HG03432 (cell line): ENCODE data around the gene EPB41L5.
"Not testable (repeated sequence)": the region's sequence is repeated elsewhere in the genome, so short reads cannot be mapped to it uniquely, and the experiment has no call there.

Experiments used
- ATAC-seq: cut with Tn5 transposase; IDR thresholded peaks from one replicate; pipeline ENCODE4 v1.9.1; 2021; ENCODE audit warnings: mild to moderate bottlenecking, moderate library complexity; ENCODE audit not compliant: unreplicated experiment

Gene EPB41L5

DNA sequence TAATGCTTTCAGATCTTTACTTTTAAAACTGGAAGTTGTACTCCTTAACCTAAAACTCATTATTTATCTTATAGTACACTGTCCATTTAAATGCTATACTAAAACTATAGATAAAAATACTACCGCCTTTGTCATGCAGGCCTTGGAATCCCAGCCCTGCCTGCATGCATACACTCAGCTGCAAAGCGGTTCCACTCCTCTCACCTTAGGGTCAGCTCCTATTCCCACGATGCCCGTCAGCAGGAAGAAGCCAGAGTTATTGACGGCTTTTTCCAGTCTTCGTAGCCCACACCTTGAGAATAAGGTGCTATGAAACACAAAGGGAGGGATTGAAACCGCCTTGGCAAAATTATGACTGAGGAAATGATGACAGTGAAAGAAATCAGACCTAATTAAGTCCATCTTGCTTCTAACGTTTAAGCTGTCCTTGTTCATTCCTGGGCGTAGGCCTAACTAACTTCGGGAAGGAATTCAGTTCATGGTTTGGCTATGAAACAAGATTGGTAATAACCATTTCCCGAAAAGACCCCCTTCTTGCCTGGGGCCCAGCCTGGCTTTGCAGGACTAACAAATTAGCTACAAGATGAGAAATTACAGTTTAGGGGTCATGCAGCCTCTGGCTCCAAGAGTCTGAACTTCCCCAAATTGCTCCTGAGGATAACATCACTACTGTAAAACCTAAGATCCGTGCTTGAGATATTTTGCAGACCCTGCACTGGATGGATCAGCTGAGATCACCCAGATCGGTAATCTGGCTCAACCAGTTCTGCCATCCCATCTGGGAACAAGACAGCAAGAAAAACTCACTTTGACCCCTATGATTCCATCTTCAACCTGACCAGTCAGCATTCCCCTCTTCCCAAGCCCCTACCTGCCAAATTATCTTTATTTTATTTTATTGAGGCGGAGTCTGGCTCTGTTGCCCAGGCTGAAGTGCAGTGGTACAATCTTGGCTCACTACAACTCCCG is 17.1 kb downstream of the EPB41L5 start:
- no peak for ATAC-seq

DNA sequence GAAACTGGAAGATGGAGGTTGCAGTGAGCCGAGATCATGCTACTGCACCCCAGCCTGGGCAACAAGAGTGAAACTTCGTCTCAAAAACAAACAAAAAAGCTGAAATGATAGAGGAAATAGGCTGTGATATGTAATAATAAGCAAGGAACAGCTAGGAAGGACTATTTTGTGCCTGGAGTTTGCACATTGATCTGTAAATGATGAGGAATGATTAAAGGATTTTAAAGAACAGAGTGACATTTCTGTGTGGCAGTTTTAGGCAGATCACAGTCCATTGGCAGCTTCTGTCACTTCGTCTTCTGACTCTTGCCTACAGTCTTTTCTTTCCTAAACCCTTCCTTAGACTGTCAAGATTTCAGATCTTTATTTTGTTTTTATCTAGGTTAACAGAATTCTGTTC is 19.4 kb downstream of the EPB41L5 start:
- ATAC-seq, result no peak

DNA sequence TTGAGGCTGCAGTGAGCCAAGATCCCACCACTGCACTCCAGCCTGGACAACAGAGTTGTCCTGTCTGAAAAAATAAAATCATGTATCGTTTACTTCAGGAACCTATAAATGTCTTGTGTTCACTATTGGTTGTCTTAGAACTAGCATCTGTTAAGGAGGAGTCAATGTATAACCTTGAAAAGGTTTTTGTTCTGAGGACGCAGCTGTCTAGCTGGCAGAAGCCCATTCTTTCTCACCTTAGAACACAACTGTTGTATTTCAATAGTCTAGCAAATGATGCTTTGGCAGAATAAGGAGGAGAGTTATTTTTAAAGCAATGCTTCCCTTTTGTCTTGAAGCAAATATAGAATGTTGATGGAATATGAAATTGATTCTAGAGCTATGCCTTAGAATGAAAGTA is 21.1 kb downstream of the EPB41L5 start:
- ATAC-seq, result no peak

DNA sequence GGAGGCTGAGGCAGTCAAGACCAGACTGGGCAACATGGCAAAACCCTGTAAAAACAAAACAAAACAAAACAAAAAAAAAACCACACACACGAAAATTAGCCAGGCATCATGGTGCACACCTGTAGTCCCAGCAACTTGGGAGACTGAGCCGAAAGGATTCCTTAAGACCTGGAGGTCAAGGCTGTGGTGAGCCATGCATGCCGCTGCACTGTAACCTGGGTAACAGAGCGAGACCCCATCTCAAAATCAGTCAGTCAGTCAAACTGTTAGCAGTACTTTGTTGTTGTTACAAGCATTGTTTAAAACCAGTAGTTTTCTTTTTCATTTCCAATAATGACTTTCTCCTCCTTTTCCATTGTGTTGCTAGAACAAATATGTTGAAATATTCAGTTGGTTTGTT is 21.7 kb downstream of the EPB41L5 start:
- no peak for ATAC-seq

DNA sequence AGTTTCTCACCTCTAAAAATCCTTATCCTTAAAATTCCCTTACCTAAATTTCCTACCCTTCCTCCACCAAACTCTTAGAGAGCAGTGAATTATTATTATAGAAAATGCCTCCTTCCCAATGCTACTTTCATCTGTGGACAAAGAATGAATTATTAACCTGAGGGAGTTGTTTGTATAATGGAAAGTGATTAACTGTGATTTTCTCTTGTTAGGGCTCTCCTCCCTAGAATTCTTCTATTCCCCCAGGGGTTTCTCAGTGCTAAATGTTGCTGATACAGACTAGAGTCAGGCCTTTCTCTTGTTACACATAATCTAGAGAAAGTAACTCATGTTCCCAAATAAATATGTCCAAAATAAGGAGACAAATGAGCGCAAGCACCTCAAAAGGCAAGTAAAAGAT is 23.3 kb downstream of the EPB41L5 start:
- no peak for ATAC-seq

DNA sequence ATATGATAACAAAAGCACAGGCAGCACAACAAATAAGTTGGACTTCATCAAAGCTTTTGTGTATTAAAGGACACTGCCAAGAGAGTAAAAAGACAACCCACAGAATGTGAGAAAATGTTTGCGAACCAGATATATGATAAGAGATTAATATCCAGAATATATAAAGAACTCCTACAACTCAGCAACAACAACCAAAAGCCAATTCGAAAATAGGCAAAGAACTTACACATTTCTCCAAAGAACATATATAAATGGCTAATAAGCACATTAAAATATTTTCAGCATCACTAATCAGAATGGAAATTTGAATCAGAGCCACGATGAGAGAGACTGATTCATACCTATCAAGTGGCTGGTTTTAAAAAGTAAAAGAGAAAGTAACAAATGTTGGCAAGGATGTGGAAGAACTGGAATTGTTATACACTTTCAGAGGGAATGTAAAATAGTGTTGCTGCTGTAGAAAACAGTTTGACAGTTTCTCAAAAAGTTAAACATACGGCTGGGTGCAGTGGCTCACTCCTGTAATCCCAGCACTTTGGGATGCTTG is 25.2 kb downstream of the EPB41L5 start:
- no peak for ATAC-seq

DNA sequence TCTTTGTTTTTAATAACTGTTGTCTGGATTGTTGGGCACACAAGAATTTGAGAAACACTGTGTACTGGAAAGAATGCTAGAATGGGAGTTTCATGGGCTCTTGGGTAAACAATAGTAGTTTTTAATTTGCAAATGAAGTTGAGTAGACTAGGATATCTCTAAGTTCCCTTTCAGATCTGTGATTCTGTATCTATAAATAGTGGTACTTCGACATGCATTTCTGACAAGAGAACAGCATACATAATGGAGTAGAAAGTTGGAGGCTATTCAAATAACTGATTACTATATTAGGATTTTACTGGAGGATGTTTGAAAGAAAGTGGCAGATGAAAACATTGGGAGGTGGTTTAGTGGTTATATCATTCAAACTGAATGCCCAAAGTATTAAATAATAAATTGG is 29.5 kb downstream of the EPB41L5 start:
- no peak for ATAC-seq

DNA sequence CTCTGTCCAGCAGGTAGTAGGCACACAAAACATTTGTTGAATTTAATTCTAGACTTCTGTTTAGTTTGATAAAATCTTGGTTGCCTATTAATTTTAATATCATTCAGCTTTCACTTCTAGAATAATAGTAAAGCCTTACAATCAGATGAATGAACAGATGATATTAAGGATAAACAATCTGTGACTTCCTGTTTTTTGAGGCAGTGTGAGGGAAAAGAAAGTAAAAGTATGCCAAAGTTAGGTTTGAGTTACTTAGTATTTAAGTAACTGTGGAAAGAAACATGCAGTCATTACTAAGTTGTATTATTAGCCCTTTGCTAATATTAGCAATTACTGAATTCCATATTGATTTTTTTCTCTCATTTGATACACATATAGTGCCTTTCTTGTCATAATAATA is 31.5 kb downstream of the EPB41L5 start:
- ATAC-seq, result no peak

DNA sequence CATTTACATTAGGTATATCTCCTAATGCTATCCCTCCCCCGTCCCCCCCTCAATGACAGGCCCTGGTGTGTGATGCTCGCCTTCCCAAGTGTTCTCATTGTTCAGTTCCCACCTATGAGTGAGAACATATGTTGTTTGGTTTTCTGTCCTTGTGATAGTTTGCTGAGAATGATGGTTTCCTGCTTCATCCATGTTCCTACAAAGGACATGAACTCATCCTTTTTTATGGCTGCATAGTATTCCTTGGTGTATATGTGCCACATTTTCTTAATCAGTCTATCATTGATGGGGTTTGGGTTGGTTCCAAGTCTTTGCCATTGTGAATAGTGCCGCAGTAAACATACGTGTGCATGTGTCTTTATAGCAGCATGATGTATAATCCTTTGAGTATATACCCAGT is 32.9 kb downstream of the EPB41L5 start:
- not testable (repeated sequence) for ATAC-seq

DNA sequence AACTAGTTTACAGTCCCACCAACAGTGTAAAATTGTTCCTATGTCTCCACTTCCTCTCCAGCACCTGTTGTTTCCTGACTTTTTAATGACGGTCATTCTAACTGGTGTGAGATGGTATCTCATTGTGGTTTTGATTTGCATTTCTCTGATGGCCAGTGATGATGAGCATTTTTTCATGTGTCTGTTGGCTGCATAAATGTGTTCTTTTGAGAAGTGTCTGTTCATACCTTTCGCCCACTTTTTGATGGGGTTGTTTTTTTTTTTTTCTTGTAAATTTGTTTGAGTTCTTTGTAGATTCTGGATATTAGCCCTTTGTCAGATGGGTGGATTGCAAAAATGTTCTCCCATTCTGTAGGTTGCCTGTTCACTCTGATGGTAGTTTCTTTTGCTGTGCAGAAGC is 33.4 kb downstream of the EPB41L5 start:
- not testable (repeated sequence) for ATAC-seq

DNA sequence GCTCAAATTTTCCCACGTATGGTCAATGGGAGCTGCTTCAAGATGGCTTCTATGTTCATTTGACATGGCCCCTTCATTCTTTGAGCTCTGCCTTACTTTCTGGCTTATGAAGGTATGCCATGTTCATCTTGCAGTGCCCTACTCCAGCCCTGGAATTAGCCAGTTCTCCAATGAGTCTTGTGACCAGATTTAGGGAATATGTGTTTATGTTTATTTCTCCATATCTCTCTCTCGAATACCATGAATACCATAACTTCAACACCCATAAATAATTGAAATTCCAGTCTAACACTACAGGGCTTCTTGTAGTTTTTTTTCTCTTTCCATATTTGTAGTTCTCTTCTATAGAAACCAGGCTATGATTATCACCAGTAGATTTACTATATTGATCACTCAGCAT is 39.7 kb downstream of the EPB41L5 start:
- ATAC-seq, result no peak

DNA sequence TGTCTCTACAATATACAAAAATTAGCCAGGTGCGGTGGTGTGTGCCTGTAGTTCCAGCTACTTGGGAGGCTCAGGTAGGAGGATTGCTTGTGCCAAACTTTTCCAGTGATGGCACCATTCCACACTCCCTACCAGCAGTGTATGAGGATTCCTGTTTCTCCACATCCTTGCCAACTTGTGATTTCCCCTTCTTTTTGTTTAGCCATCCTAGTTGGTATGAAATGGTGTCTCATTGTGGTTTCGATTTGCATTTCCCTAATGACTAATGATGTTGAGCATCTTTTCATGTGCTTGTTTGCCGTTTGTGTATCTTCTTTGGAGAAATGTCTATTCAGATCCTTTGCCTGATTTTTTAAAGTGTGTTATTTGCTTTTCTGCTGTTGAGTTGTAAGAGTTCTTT is 41.0 kb downstream of the EPB41L5 start:
- no peak for ATAC-seq

DNA sequence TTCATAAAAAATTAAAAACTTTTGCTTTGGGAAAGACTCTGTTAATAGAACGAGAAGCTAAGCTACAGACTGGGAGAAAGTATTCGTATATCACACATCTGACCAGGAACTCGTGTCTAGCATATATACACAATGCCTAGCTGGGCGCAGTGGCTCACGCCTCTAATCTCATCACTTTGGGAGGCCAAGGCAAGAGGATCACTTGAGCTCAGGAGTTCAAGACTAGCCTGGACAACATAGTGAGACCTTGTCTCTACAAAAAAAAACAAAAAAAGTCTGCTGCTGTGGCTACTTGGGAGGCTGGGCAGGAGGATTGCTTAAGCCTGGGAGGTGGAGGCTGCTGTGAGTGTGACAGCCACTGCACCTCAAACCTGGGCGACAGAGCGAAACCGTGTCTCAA is 46.6 kb downstream of the EPB41L5 start:
- ATAC-seq, result no peak

DNA sequence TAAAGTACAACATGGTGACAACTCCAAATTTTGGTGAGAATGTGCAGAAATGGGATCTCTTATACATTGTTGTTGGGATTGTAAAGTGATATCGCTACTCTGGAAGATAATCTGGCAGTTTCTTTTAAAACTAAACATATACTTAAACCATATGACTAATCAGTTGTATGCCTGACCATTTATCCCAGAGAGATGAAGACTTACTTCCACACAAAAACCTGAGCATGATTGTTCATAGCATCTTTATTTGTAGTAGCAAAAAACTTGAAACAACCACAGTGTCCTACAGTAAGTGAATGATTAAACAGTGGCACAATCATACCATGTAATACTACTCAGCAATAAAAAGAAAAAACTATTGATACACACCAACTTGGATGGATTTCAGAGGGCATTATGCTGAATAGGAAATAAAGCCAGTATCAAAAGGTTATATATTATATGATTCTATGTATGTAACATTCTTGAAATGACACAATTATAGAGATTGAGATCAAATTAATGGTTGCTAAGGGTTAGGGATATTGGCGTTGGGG is 47.3 kb downstream of the EPB41L5 start:
- ATAC-seq, result no peak

DNA sequence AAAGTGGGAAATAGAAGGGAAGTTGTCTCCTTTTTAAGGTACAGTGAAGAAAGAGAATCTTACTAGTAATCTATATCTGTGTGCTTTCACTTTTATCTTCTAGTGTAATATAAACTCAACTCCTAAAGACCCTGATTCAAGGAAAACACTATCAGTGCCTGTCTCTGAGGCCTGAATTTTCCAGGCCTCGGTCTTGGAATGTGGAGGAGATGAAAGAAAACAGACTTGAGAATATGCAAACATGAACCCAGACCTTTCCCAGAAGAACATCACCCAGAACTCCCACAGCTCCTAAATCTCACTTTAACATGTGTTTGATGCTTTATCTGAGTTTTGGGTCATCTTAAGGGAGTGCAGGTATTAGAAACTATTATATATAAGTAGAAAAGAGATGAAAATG is 51.8 kb downstream of the EPB41L5 start:
- no peak for ATAC-seq

DNA sequence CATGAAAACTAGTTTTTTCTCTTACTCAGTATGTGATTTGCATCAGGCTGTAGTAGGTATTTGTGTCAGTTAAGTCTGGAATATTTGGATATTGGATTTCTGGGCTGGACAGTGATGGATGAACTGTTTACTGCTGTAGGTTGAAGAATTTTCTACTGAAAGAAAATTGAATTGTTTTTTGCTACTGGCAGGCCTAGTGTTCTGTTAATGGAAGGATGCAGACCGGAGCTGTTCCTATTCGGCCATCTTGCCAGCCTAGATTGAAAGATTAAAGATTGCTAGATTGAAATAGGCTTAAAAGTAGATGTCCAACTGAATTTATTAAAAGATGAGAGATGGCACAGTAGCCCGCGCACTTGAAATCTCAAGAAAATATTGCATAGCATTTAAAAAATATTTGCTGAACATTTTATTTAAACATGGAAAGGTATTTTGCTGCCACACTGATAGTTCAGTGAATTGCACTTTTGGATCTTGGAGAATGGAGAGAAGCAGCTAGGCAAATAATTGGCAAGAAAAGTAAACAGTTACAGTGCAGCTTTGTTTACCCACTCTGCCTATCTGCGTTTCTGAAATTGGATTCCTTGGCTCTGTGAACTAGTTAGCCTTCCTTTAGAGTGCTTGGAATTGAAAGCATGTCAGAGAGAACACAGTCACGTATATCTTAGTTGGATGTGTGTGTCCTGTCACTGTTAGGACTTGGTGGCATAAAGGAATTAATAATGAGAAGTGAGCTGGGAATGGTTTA is 54.1 kb downstream of the EPB41L5 start:
- no peak for ATAC-seq

DNA sequence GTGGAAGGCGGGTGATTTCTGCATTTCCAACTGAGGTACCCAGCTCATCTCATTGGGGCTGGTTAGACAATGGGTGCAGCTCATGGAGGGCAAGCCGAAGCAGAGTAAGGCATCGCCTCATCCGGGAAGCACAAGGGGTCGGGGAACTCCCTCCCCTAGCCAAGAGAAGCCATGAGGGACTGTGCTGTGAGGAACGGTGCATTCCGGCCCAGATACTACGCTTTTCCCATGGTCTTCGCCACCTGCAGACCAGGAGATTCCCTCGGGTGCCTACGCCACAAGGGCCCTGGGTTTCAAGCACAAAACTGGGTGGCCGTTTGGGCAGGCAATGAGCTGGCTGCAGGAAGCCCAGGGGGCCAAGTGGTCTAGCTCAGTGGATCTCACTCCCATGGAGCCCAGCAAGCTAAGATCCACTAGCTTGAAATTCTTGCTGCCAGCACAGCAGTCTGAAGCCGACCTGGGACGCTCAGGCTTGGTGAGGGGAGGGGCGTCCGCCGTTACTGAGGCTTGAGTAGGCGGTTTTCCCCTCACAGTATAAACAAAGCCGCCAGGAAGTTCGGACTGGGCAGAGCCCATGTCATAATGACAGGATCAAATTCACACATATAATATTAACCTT is 55.3 kb downstream of the EPB41L5 start:
- not testable (repeated sequence) for ATAC-seq

DNA sequence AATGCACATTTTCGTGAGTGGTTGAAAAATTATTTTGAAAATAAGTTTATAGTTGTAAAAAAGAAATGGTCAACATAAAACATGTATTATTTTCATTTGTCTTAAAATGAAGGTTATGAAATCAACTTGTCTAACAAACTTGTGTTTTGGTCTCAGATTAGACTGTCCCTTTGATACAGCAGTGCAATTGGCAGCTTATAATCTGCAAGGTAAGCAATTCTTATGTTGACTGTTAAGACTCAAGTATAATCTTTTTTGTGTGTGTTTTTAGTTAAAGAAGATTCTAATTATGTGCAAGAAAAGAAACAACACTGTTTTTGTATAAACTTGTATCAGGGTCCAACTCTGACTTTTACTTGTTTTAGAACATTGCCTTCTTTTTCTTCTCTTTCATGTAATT is 62.7 kb downstream of the EPB41L5 start:
- no peak for ATAC-seq

DNA sequence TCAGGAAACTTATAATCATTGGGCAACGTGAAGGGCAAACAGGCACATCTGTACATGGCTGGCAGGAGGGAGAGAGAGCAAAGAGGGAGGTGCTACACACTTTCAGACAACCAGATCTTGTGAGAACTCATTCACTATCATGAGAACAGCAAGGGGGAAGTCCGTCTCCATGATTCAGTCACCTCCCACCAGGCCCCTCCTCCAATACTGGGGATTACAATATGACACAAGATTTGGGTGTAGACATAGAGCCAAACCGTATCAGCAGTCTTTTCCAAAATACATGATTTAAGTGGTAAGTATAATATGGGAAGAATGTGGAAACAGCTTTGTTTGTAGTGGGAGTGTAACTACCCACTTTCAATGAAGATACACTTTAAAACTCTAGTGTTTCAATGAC is 65.0 kb downstream of the EPB41L5 start:
- no peak for ATAC-seq

DNA sequence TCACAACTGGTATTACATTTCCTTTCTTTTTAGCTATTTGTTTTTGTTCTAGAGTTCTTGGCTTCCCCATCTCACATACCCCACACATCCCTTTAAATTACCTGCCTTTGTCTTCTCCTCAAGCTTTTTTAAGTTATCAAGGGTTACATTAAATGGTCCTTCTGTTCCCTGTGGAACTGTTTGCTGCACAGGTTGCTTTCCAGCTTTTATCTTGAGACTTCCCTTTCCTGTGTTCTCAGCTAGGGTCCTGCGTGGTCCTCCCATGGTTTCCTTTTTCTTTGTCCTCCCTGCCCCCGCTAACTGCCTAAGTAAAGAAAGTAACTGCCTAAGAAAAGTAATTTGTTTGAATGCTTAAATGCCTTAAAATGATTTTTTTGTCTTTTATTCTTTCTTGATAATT is 66.8 kb downstream of the EPB41L5 start:
- no peak for ATAC-seq

DNA sequence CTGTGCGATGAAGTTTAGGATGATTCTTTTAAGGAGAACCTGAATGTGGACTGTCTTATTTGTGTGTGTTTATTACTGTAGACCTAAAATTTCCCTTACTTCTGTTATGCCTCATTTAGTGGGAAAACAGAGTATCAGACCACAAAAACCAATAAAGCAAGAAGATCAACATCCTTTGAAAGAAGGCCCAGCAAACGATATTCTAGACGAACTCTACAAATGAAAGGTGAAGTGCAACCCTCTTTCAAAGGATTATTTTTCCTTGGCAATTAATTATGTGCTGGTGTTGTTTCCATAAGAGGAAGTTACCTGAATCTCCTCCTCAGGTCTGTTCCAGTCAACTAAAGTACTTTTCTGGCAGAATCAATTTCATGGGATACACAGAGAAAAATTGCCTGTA is 78.6 kb downstream of the EPB41L5 start:
- ATAC-seq, result no peak
